ENCODE data around the gene BZW2.

Gene BZW2

DNA sequence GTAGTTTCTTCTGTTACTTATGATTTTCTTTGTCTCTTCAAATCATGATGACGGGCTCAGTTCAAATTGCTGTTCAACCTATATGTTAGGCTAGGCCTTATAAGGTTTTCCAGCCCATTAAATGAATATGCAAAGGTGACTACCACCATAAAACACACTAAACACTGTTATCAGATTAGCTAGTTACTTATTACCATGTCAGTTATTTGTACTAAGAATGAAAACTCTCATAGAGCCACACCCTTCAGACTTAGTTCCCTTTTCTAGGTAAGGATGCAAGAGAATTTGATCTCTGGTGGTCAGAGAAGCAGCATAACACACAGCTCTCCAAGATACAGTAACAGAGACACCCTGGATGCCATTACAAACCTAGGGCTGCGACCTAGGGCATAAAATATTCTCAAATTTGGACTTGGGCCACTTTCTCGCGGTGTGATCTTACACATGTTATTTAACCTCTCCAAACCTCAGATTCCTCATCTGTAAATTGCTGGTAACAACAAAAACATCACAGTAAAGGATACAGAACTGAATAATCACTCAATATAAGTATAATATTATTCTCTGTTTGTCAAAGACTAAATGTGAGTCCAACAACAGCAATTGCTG lies 36.0 kb upstream of the BZW2 start:
- POLR2A ChIA-PET, result no interaction called here
- CTCF ChIA-PET, result interaction anchor here (0.9 to 1.3 kb wide), 2 partner anchors 23 to 45 kb away, joined by 3 read pairs; no protein-coding TSS in a partner anchor
- peak; percentile 18 for DNase-seq (ENCODE audit: extremely low spot score)

GRCh38 chr7:16611711-16612110 lies 34.3 kb upstream of the BZW2 start:
- CTCF ChIA-PET, result interaction anchor here (1.6 kb wide), 1 partner anchor 10 kb away, joined by 4 read pairs; no protein-coding TSS in a partner anchor
- DNase-seq (ENCODE audit: extremely low spot score), result no peak
- POLR2A ChIA-PET, result no interaction called here
- TF ChIP-seq, protein P1, sequence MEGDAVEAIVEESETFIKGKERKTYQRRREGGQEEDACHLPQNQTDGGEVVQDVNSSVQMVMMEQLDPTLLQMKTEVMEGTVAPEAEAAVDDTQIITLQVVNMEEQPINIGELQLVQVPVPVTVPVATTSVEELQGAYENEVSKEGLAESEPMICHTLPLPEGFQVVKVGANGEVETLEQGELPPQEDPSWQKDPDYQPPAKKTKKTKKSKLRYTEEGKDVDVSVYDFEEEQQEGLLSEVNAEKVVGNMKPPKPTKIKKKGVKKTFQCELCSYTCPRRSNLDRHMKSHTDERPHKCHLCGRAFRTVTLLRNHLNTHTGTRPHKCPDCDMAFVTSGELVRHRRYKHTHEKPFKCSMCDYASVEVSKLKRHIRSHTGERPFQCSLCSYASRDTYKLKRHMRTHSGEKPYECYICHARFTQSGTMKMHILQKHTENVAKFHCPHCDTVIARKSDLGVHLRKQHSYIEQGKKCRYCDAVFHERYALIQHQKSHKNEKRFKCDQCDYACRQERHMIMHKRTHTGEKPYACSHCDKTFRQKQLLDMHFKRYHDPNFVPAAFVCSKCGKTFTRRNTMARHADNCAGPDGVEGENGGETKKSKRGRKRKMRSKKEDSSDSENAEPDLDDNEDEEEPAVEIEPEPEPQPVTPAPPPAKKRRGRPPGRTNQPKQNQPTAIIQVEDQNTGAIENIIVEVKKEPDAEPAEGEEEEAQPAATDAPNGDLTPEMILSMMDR (IDR thresholded peaks at IDR 0.05; ENCODE audit: control extremely low read depth, extremely low read depth, low read depth, missing control alignments), result no peak

More for the DNA sequence above, 36.0 kb upstream of the BZW2 start:
- TF ChIP-seq, protein P1 (IDR thresholded peaks at IDR 0.05; ENCODE audit: control extremely low read depth, extremely low read depth, low read depth, missing control alignments), result no peak

DNA sequence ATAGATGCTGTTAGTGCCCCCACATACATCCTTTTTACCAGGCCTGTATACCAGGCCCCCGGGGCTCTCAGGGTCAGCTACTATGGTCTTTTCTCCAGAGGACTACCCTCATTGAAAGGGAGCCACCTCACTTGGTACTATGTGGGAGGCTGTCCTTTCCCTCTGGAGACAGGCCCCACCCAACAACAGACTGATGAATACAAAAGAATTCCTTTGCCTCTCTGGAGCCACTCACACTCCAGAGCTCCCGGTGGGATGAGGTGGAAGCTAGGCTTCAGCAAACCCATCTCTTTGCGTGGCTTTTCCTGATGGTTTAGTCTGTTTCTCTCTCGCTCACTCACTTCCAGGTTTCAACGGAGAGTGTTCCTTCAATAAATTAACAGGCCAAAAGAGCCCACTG lies 30.8 kb upstream of the BZW2 start:
- ChIA-PET CTCF (interaction anchor here (1.0 kb wide), 1 partner anchor 9 kb away, joined by 3 read pairs; no protein-coding TSS in a partner anchor), POLR2A (no interaction called here)
- DNase-seq (ENCODE audit: extremely low spot score), result no peak
- TF ChIP-seq, protein P1 (IDR thresholded peaks at IDR 0.05; ENCODE audit: control extremely low read depth, extremely low read depth, low read depth, missing control alignments), result no peak

DNA sequence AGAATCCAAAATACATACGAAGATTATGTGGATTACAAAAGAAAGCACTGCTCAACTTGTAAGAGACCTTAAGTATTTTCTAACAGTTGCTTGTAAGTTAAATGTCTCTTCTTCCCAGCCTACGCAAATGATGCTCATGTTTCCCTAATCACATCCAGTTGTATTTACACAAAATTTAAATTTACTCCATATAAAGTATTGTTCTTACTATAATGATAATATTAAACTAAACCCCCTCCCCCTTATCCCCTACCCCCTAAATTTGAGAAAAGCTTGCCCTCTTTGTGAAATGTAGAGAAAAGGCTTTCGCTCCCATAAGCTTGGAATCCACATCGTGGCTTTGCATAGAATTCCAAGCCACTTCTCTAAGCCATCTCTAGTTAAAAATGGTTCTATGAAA lies 29.9 kb upstream of the BZW2 start:
- TF ChIP-seq, protein P1 (IDR thresholded peaks at IDR 0.05; ENCODE audit: control extremely low read depth, extremely low read depth, low read depth, missing control alignments), result no peak
- ChIA-PET POLR2A (no interaction called here), CTCF (interaction anchor here (1.1 kb wide), 1 partner anchor 32 kb away, joined by 3 read pairs; no protein-coding TSS in a partner anchor)
- DNase-seq (ENCODE audit: extremely low spot score), result no peak

- TF ChIP-seq, protein P1 (IDR thresholded peaks at IDR 0.05; ENCODE audit: control extremely low read depth, extremely low read depth, low read depth, missing control alignments), result no peak
- POLR2A ChIA-PET, result no interaction called here
- CTCF ChIA-PET, result interaction anchor here (1.1 kb wide), 1 partner anchor 33 kb away, joined by 3 read pairs; no protein-coding TSS in a partner anchor
- DNase-seq (ENCODE audit: extremely low spot score), result no peak
These were observed 29.4 kb upstream of the BZW2 start for GRCh38 chr7:16616542-16616941.

DNA sequence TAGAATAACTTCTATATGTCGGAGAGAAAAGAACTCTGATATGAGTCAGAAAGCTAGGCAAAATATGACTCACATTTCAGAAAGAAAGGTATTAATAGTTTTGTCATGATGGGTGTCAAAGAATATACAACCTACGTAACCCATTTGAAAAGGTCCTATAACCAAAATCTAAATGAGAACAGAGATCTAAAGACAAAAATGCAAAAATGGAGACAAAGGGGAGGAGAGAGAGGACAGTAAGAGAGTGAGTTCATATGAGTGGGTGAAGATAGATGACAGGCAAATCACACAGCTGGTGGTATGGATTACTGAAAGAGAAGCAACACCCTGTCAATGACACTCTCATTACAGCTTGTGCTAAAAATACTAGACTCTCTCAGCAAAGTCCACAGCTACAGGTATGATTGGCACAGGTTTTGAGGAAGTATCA lies 26.0 kb upstream of the BZW2 start:
- TF ChIP-seq, protein P1 (IDR thresholded peaks at IDR 0.05; ENCODE audit: control extremely low read depth, extremely low read depth, low read depth, missing control alignments), result no peak
- POLR2A ChIA-PET, result no interaction called here
- DNase-seq (ENCODE audit: extremely low spot score), result peak; percentile 30
- CTCF ChIA-PET, result no interaction called here
